NCI-H2107 (cell line): ENCODE measurements around the gene UBE2I.
"Not testable (repeated sequence)": the region's sequence is repeated elsewhere in the genome, so short reads cannot be mapped to it uniquely, and the experiment has no call there.

Experiments used
- DNase-seq: peaks from one replicate; lab custom pipeline; 2025; lab: John Stamatoyannopoulos, UW

Gene UBE2I

DNA sequence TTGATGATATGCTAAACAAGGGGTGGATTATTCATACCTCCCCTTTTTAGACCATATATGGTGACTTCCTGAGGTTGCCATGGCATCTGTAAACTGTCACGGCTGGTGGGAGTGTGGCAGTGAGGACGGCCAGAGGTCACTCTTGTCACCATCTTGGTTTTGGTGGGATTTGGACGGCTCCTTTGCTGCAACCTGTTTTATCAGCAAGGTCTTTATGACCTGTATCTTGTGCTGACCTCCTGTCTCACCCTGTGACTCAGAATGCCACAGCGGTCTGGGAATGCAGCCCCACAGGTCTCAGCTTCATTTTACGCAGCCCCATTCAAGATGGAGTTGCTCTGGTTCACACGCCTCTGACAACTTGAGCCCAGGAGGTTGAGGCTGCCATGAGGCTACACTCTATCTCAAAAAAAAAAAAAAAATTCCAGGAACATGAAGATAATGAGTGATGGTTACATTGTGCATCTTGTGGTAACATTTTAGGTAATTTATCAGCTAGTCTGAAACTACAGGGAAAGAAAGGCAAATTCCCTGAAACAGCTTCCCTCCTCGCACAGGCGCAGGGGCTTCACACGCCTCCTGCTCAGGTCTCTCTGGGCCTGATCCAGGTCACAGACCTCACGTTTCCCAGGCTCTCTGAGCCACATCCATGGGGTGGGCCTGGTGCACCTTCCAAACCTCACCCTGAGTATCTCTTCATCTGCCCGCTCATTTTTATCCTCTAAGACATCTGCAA is 15.3 kb upstream of the UBE2I start:
- no peak for DNase-seq

DNA sequence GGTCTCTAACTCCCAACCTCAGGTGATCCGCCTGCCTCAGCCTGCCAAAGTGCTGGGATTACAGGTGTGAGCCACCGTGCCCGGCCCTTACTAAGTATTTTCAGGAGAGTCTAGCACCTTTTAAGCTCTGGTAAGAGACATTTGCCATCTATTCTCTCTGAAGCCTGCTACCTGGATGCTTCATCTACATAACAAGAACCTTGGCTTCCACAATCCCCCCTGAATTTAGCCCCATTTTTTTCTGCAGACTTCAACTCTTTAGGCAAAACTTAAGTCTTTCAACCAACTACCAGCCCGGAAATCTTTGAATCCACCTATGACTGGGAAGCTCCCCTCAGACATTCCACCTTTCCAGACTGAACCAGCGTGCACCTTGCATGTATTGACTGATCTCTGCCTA is 14.0 kb upstream of the UBE2I start:
- DNase-seq = no peak

DNA sequence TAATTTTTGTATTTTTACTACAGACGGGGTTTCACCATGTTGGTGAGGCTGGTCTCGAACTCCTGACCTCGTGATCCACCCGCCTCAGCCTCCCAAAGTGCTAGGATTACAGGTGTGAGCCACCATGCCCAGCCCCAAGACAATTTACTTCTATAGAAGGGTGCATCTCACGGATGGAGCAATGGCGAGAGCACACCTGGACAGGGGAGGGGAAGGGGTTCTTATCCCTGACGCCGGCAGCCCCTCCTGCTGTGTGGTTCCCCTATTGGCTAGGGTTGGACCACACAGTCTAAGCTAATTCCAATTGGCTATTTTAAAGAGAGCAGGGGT is 12.8 kb upstream of the UBE2I start:
- not testable (repeated sequence) for DNase-seq

DNA sequence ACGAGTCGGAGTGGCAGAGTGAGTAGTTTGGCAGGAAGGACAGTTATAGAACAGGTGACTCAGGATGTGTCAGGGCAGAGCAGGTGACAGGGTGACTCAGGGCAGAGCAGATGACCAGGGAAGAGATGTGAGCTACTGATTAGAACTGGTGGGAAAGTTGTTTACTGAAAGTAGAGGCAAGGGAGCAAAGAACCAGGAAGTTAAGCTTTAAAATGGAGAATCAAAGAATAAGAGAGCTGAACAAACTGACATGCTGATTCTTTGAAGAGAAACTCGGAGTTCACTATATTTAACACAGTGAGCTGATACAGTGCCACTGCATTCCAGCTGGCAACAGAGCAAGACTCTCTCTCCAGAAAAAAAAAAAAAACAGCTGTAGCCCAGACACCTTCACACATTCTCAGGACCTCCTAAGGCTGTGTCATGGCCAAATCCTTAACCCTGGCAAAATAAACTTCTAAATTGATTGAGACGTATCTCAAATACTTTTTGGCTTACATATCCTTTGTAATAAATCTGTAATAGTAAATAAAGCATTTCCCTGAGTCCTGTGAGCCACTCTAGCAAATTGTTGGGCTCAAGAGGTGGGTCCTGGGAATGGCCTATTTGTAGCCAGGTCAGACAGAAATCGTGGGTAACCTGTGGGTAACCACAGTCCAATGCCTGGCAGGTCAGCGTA is 12.3 kb upstream of the UBE2I start:
- DNase-seq = no peak

DNA sequence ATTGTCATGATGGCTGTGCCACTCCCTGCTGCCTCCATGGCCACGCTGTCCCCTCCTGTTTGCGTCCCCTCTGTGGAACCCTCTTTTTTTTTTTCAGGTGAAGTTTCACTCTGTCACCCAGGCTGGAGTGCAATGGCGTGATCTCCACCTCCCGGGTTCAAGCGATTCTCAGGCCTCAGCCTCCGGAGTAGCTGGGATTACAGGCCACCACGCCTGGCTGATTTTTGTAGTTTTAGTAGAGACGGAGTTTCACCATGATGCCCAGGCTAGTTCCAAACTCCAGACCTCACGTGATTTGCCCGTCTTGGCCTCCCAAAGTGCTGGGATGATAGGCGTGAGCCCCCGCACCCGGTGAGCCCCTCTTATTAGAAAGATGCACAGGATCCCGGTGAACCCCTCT is 11.0 kb upstream of the UBE2I start:
- no peak for DNase-seq

DNA sequence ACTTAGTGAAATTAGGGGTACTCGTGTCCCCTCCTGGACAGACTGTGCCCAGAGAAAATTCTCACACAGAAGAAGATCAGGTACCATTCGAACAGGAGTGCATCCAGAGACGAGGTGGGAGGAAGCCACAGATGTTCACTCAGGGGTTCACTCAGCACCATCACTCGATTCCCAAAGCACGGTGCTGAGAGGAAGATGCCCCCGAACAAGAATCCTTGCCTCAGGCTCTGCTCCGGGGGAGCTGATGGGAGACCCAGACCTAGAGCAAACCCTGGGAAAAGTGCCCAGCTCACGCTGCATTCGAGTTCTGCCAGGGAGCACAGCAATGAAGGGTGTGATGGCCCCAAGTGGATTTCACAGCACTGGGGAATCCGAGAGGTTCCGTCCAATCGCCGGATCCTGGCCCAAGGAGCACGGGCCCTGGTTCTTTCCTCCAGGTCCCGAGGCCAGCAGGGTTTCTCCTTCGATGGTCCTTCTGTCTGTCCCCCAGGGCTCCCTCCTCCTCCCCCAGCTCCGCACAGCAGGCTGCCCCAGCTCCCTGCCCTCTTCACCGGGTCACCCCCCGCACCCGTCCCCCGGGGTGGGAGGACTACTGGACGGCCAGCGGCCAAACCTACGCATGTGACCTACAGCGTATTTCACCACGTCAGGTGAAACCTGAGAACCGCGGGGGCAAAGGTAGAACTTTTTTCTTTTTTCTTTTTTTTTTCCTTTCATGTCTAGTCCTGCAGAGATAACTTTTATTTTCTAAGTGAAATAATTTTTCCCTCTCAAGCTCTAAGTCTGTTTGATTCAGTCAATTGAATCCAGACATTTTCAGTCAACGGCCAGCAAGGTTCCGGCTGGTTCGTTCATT is 10.2 kb upstream of the UBE2I start:
- DNase-seq = no peak

DNA sequence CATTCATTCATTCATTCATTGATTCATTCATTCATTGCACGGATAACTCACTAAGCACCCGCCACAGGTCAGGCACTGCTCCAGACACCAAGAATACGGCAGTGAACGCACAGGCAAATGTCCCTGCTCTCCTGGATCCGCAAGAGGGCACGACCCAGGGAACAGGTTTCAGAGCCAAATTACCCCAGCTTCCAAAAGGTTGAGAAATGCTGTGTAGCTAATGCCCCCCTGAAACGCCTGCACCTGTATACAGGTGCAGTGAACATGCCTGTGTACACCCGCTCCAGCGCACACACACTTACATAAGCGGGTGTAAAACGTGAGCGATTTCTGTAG is 9.6 kb upstream of the UBE2I start:
- no peak for DNase-seq

DNA sequence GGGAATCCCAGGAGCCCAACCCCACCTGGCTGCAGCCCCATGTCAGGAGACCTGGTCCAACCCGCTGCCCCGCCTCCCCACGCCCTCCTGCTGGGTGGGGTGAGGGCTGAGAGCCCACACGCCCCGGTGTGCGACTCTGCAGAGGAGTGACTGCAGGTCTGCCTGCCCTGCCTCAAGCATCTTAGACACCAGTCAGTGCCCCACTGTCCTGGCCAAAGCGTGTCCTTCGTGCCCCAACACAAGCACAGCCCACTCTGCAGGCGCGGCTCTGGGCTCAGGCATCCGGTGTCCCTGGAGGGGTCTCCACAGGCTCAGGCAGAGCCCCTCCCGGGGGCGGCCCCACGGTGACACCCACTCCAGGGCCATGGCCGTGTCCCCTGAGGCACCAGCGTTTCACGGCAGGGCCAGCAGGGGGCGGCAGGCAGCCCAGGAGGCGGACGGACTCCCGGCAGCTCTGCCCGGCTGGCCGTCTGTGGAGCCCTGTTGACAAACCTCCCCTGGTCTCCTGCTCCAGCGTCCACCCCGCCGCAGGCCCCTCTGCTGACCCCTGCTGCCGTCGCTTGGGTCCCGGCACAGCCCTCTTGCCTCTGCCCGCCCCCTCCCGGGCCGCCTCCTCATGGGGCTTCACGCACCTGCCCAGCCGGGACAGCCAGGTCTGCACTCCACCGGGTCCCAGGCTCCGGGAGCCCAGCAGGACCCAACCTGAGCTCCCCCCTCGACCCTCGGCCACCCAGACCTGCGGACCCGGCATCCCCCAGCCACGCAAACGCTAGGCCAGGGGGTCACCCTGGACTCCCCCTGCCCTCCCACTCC is 8.6 kb upstream of the UBE2I start:
- DNase-seq = no peak

DNA sequence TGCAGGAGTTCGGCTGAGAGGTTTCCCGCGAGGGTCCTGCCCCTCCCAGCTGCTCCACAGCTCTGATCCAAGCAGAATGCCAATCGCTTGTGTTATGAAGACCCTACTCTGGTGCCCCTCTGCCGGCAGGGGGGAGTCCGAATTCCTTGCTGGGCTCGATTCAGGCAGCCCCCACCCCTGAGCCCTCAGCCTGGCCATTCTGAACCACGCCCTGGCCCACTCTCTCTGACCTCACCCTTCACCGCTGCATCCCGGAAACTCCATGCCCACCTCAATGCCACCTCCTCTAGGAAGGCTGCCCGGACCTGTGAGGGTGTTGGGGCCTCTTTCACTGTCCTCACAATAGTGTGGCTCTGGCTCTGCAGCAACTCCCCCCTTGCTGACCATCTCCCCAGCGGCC is 7.9 kb upstream of the UBE2I start:
- DNase-seq = no peak

DNA sequence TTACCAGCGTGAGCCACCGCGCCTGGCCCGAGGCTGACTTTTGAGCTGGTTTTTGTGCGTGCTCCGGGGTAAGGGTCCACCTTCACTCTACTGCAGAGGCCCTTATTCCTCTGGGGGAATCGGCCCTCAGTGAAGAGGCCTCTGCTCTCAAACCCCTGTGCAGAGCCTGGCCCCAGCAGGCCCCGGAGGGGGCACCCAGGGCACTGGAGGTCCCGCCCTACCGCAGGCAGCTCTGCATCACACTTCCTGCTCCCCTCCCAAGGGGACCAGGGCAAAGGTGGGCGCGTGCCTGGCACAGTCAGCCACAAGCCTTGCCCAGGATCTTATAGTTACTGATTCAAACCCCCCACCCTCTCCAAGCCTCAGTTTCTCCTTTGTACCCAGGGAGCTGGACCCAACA is 3.6 kb upstream of the UBE2I start:
- DNase-seq = no peak

DNA sequence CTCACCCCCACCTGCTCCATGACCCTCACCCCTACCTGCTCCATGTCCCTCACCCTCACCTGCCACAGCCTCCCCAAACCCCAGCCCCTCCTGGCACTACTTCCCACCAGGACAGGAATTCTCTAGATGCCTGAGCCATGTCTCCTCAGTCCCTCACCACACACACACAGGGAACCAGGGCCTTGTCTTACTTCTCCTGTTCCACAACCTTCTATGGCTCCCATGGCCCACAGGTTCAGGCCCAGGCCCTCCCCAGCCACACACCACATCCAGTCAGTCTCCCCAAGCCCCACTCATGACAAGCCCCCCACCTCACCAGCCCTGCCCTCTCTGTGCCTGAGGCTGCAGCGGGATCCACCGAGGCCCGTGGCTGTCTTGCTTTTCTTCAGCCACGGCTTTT is 3.1 kb upstream of the UBE2I start:
- no peak for DNase-seq

DNA sequence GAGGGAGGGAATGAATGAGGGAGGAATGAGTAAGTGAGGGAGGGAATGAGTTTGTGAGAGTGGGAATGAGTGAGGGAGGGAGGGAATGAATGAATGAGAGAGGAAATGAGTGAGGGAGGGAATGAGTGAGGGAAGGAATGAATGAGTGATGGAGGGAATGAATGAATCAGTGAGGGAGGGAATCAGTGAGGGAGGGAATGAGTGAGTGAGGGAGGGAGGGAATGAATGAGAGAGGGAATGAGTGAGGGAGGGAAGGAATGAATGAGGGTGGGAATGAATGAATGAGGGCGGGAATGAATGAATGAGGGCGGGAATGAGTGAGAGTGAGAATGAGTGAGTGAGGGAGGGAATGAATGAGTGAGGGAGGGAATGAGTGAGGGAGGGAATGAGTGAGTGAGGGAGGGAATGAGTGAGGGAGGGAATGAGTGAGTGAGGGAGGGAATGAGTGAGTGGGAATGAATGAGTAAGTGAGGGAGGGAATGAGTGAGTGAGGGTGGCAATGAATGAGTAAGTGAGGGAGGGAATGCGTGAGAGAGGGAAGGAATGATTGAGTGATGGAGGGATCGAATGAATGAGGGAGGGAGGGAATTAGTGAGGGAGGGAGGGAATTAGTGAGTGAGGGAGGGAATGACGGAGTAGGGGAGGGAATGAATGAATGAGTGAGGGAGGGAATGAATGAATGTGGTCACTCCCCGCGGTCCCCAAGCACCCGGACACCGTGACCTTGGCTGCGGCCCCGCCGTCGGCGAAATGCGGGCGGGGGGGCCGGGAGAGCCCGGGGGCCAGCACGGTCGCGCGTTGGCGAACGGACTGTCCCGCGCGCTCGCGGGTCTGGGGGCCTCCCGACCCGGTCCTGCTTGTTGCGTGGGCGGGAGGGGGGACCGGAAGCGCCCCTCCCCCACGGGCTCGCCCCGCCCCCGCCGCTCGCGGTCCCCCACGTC is 1.1 kb upstream of the UBE2I start:
- DNase-seq = no peak

DNA sequence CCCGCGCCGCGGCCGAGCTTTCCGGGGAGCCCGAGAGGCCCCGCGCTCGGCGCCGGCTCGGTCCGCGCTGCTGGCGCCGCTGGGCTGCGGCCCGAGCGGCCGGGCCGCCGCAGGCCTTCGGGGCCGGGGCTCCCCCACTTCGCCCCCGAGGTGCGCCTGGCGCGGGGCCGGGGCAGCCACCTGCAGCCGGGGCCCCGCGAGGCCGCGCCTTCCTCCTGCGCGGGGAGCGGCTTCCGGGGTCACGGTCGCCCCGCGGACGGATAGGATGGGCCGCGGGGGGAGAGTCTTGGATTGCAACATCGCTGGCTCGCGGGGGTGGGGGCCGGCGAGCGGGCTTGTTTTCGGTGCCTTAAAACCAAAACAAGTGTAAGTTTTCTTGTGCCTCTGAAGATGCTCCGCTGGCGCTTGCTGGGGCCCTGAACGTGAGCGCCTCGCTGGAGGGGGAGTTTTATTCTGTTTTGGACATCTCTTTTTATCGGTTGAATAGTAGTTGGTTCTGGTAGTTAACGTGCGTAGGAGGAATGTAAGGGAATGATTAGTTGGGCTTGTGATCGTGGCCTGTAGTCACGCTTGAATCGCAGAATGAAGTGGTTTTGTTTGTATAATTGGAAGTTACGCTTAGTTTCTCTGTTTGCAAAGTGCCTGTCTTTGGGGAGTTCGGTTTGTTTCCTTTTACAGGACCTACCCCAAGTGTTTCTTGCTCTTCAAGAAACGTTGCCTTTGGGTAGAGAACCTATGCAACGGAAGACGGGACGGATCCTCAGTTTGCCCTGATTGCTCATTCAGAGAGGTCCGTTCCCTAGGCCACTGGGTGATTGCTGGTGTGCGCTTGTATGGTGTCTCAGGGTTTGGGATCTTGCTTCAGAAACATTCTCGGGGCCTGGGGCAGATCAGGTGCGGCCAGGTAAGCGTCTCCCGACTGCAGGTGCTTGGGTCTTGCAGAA is 724 bp downstream of the UBE2I start:
- DNase-seq = no peak

DNA sequence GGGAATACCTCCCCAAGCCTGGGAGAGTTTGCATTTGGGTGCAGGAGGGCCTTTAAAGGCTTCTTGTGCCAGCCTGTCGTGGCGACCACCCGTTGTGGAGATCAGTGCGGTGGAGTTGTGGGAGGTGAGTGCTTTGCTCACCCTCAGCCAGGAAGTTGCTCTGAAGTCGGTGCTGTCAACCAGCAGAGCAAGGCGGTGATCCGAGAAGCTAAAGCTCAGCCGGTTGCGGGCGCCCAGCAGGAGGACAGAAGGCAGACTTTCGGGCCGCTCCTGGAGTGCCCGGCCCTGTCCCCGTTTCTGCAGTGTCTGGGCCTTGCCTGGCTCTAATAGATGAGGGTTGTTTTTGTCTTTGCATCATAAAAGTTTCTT is 1.4 kb downstream of the UBE2I start:
- no peak for DNase-seq

DNA sequence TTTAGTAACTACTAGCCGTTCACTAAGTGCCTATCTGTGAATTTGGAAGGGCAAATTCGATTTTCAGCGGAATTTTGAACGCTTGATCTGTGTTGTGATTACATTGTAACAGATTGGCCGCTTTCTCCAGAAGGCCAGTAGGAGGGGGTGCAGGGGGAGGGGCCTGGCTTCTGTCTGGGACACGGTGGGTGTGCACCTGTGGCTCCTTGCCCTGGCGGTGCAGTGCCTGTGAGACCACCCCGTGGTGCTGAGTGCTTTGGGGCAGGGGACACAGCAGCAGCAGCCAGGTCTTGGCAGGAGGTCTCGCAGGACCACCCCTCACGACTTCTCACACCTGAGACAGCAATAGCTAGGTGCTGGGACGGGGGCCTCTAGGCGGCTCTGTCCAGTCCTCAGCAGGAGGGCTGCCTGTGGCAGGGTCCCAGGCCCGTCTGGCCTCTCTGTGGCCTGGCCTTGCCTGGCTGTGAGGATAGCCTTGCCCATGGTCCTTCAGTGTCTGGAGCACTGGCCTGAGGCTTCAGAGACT is 1.8 kb downstream of the UBE2I start:
- no peak for DNase-seq

DNA sequence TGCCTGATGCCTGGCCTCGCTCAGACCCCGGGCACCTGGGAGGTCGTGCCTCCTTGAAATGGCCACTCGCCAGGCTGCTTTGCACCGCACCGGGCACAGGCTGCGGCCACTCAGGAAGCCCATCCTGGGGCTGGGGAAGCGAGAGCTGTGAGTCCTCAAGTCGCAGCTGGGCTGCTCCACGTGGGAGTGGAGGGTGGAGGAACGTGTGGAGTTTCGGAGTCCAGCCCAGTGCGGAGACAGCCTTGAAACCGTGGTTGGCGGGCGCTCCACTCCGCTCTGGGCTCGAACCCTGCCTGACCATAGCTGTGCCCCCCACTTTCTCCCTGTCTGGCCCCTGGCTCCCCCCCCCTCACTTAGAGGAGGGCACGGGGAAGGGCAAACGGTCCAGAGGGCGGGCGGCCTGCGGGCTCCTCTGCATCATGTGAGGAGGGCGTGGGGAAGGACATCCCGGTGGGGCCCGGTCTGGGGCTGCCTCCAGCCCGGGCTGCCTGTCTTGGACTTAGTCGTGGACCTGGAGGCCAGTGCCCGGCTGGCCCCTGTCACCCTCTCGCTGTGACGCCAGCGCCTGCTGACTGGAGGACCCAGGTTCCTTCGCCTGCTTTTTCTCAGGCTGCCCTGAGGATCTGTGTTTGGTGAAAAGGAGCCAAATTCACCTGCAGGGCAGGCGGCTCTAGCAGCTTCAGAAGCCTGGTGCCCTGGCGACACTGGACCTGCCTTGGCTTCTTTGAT is 2.5 kb downstream of the UBE2I start:
- DNase-seq = no peak

DNA sequence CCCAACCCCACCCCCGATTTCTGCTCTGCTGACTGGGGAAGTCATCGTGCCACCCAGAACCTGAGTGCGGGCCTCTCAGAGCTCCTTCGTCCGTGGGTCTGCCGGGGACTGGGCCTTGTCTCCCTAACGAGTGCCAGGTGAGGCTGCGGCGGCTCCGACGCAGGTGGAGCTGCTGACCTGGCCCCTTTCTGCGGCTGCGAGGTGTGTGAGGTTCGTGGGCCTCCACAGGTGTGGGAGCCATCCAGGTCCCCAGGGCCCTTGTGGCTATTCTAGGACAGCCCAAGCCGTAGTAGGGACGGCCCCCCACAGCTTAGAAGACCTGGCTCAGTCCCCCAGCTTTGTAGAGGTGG is 3.0 kb downstream of the UBE2I start:
- no peak for DNase-seq

DNA sequence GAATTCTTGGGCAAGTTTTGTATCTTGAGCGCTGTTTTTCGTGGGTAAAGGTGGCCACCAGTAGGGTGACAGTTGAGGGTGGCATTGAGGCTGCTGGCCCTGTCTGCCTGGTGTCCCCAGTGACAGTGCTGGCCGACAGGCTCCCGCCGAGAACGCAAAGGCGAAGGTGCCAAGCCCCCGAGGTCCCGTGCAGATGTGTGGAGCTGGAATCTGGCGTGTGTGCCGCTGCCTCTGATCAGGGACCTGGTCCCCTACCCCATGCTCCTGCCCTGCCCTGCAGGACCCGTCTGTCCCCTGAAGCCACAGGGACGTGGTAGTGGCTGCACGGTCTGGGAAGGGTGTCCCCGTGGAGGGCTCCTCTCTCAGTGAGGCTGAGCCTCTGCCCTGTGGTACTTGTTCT is 3.5 kb downstream of the UBE2I start:
- DNase-seq = no peak

DNA sequence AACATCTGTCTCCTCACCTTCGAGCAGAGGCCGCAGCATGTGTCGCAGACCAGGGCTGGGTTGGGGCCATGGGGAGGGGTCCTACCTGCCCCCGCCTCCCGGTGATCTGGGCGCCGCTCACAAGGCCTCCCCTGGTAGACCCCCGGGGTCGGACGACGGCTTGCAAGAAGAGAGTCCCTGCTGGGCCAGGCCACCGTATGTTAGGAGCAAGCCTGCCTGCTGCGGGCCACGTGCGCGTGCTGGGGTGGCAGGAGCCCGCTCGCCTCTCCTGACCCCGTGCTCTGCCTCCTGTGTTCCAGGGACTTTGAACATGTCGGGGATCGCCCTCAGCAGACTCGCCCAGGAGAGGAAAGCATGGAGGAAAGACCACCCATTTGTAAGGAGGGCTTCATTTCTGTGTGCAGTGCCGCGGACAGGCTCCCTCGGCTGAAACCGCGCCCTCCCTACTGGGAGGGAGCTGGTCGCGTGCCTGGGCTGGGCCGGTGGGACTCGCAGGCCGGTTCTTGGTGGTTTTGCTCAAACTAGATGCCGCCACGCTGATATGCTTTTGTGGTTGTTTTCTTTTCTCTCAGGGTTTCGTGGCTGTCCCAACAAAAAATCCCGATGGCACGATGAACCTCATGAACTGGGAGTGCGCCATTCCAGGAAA is 4.4 kb downstream of the UBE2I start:
- no peak for DNase-seq
